GM23248 (cell line): Measurements from ENCODE around the gene LMOD3.

Experiments used
- EZH2 ChIP-seq: fragments of 200-600 bp; sonication (generic); IDR thresholded peaks from 2 replicates; pipeline ENCODE4 v1.6.1; 2018; ENCODE audit warnings: antibody characterized with exemption, mild to moderate bottlenecking; ENCODE audit not compliant: insufficient read depth, poor library complexity, severe bottlenecking
- EZH2phosphoT487 ChIP-seq: fragments of 200-600 bp; sonication (generic); IDR thresholded peaks from 2 replicates; pipeline ENCODE4 v1.6.1; 2018; ENCODE audit warnings: antibody characterized with exemption, moderate library complexity, mild to moderate bottlenecking, low read depth; ENCODE audit not compliant: insufficient read depth

DNA sequence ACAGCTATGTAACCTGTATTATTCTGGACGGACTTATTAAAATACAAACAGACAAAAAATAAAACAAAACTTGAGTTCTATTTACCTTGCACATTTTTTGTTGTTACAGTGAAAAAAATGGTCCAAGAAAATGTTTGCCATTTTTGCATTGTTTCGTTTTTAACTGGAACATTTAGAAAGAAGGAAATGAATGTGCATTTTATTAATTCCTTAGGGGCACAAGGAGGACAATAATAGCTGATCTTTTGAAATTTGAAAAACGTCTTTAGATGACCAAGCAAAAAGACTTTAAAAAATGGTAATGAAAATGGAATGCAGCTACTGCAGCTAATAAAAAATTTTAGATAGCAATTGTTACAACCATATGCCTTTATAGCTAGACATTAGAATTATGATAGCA is 17.1 kb downstream of the LMOD3 start:
- TF ChIP-seq EZH2phosphoT487 = no peak
- TF ChIP-seq EZH2 = no peak
